Activated CD8-positive, alpha-beta T cell treated with anti-CD3 and anti-CD28 coated beads for 36 hours (primary cell): ENCODE measurements around the gene SESN2. TPM values are rescaled to one million over a fixed set of nuclear protein-coding genes. Genes with fewer than 3 reads are reported as not detected.

Experiments
- ATAC-seq: fragments of 200-7000 bp; cut with Tn5 transposase; one replicate; pipeline ENCODE4 v1.10.0; 2021; ENCODE audit warnings: mild to moderate bottlenecking, moderate library complexity
- CTCF ChIA-PET: fragments of 350-600 bp; sonication (Branson Sonifier 250); formaldehyde crosslinking; loops from one replicate; lab custom pipeline; 2021; ENCODE audit warnings: antibody characterized with exemption; lab: Charles Lee
- POLR2A ChIA-PET: fragments of 350-600 bp; sonication (Branson Sonifier 250); formaldehyde crosslinking; loops from one replicate; lab custom pipeline; 2021; ENCODE audit warnings: antibody characterized with exemption; lab: Charles Lee
- DNase-seq: peaks from one replicate; pipeline ENCODE4 v3.0.0-alpha.2; 2020
- H3K27ac Mint-ChIP-seq: one replicate; pipeline ENCODE4 v1.8.0; 2021; ENCODE audit warnings: mild to moderate bottlenecking, mixed read lengths
- H3K27me3 Mint-ChIP-seq: one replicate; pipeline ENCODE4 v1.8.0; 2021; ENCODE audit warnings: mixed read lengths
- H3K36me3 Mint-ChIP-seq: one replicate; pipeline ENCODE4 v1.8.0; 2021; ENCODE audit warnings: low read depth, mixed read lengths
- H3K4me1 Mint-ChIP-seq: one replicate; pipeline ENCODE4 v1.8.0; 2021; ENCODE audit warnings: low read depth, mixed read lengths
- H3K4me3 Mint-ChIP-seq: one replicate; pipeline ENCODE4 v1.8.0; 2021; ENCODE audit warnings: mild to moderate bottlenecking, moderate library complexity, mixed read lengths
- H3K9me3 Mint-ChIP-seq: one replicate; pipeline ENCODE4 v1.8.0; 2021; ENCODE audit warnings: mixed read lengths
- CTCF ChIP-seq: fragments of 200-600 bp; IDR thresholded peaks from one replicate; pipeline ENCODE4 v1.8.0; 2022; ENCODE audit warnings: antibody characterized with exemption, mild to moderate bottlenecking
- intact Hi-C: fragments of 100-400 bp; cut with micrococcal nuclease; formaldehyde crosslinking; loops from one replicate; pipeline ENCODE4 v1.10.0; 2022
- total RNA-seq, 2 experiments: library from RNA; stranded (reverse); gene quantifications; one replicate each; pipeline ENCODE4 v1.2.3, GENCODE V29; 2021

SESN2 gene
- total RNA-seq, 2 experiments from 2014 or later, result 26.0 to 27.4 TPM

GRCh38 chr1:28249013-28249865 is 10.1 kb upstream of the SESN2 start:
- TF ChIP-seq CTCF, result no peak
- H3K4me3 Mint-ChIP-seq, result peak overlapping the region; percentile 84
- H3K9me3 Mint-ChIP-seq, result no peaks in the 10 kb centered on the region
- peaks cover 44% of the 10 kb centered on the region for H3K4me1 Mint-ChIP-seq
- peak overlapping the region; percentile 96 for H3K27ac Mint-ChIP-seq
- ChIA-PET CTCF (interaction anchor here (0.6 to 5.2 kb wide), 51 partner anchors 11 to 627 kb away, joined by 3 to 90 read pairs (median 5); partner anchors contain the start of genes ATP5IF1, DNAJC8, MED18 and PHACTR4), POLR2A (interaction anchor here (0.5 to 9.2 kb wide), 17 partner anchors 9 to 487 kb away, joined by 3 to 137 read pairs (median 4); partner anchors contain the start of genes ATP5IF1, EYA3, MED18 and RCC1)
- ATAC-seq (peak; percentile 32), DNase-seq (peak; percentile 65)
- intact Hi-C loops, result loop anchor here (5.0 kb wide), 2 partner anchors 78 to 258 kb away; partner anchors contain the start of genes MED18 and RCC1
- no peaks in the 10 kb centered on the region for H3K27me3 Mint-ChIP-seq
- no peaks in the 10 kb centered on the region for H3K36me3 Mint-ChIP-seq

GRCh38 chr1:28249866-28250295 is 9.4 kb upstream of the SESN2 start:
- DNase-seq, result no peak
- Mint-ChIP-seq H3K4me1 (peaks cover 37% of the 10 kb centered on the region), H3K36me3 (no peaks in the 10 kb centered on the region), H3K4me3 (no peak overlapping the region), H3K9me3 (no peaks in the 10 kb centered on the region), H3K27me3 (no peaks in the 10 kb centered on the region), H3K27ac (peak overlapping the region; percentile 96)
- TF ChIP-seq CTCF, result no peak
- POLR2A ChIA-PET, result interaction anchor here (0.8 to 9.2 kb wide), 10 partner anchors 9 to 332 kb away, joined by 3 to 137 read pairs (median 10); partner anchors contain the start of genes ATP5IF1, EYA3, MED18 and RCC1
- ATAC-seq, result no peak
- CTCF ChIA-PET, result interaction anchor here (0.6 to 5.2 kb wide), 10 partner anchors 11 to 331 kb away, joined by 3 to 90 read pairs (median 12); partner anchors contain the start of genes ATP5IF1 and SESN2
- intact Hi-C loops, result loop anchor here (5.0 kb wide), 2 partner anchors 77 to 257 kb away; partner anchors contain the start of genes MED18 and RCC1

- peaks cover 31% of the 10 kb centered on the region for H3K4me1 Mint-ChIP-seq
- CTCF ChIA-PET, result interaction anchor here (0.6 to 7.8 kb wide), 4 partner anchors 7 to 104 kb away, joined by 3 to 90 read pairs (median 4); no protein-coding TSS in a partner anchor
- peaks cover 8% of the 10 kb centered on the region for H3K36me3 Mint-ChIP-seq
- ATAC-seq (no peak), DNase-seq (no peak)
- no peak overlapping the region for H3K4me3 Mint-ChIP-seq
- POLR2A ChIA-PET, result interaction anchor here (1.1 to 7.4 kb wide), 6 partner anchors 9 to 325 kb away, joined by 4 to 137 read pairs (median 6); partner anchors contain the start of genes EYA3, MED18 and RCC1
- no peak for TF ChIP-seq CTCF
- intact Hi-C loops, result no loop called here
- peak overlapping the region; percentile 63 for H3K27ac Mint-ChIP-seq
- H3K9me3 Mint-ChIP-seq, result no peaks in the 10 kb centered on the region
- no peaks in the 10 kb centered on the region for H3K27me3 Mint-ChIP-seq
These were observed 3.0 kb upstream of the SESN2 start for GRCh38 chr1:28256197-28256827.

GRCh38 chr1:28257736-28258135 is 1.6 kb upstream of the SESN2 start:
- peaks cover 33% of the 10 kb centered on the region for H3K4me1 Mint-ChIP-seq
- intact Hi-C loops, result no loop called here
- ATAC-seq (no peak), DNase-seq (no peak)
- peak overlapping the region; percentile 38 for H3K27ac Mint-ChIP-seq
- no peaks in the 10 kb centered on the region for H3K9me3 Mint-ChIP-seq
- POLR2A ChIA-PET, result interaction anchor here (0.6 to 7.4 kb wide), 7 partner anchors 11 to 256 kb away, joined by 4 to 137 read pairs (median 5); partner anchors contain the start of genes ATP5IF1, EYA3, MED18 and RCC1
- CTCF ChIA-PET, result interaction anchor here (1.3 to 7.8 kb wide), 3 partner anchors 9 to 102 kb away, joined by 3 to 90 read pairs (median 7); no protein-coding TSS in a partner anchor
- TF ChIP-seq CTCF, result no peak
- no peak overlapping the region for H3K4me3 Mint-ChIP-seq
- no peaks in the 10 kb centered on the region for H3K27me3 Mint-ChIP-seq
- H3K36me3 Mint-ChIP-seq, result peaks cover 10% of the 10 kb centered on the region
